Fibroblast of pulmonary artery (primary cell): ENCODE results near the gene PIGK.
"Not testable (repeated sequence)": the region's sequence is repeated elsewhere in the genome, so short reads cannot be mapped to it uniquely, and the experiment has no call there.

Experiments
- DNase-seq: peaks from one replicate; pipeline ENCODE4 v3.0.0-alpha.2; 2010; ENCODE audit warnings: low read depth
- H3K4me3 ChIP-seq: replicated peaks from 2 replicates; pipeline ENCODE4 v1.5.1; 2011; ENCODE audit warnings: low read depth, mild to moderate bottlenecking, control low read depth, low read length, moderate library complexity
- TF ChIP-seq, protein P1 (sequence below): IDR thresholded peaks from 2 replicates; pipeline ENCODE4 v1.5.1; 2011; ENCODE audit warnings: mild to moderate bottlenecking, control low read depth, low read length, inconsistent platforms; ENCODE audit errors: missing control alignments

PIGK gene

DNA sequence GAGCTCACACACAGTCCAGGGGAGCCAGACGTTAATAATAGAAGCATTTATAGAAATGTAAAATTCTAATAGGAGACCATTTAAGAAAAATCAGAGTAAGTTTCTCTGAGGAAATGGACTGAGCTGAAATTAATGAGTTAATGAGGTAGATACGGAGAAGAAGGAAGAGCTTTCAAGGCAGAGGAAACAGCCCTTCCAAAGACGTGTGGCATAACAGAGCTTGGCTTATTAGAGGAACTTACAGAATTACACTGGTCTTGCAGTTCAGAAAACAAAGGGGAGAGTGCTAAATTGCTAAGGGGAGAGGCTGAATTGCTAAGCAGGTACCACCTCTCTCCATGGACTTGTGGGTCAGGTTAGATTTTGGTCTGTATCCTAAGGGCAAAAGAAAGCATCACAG lies 8.2 kb upstream of the PIGK start:
- no peak overlapping the region for H3K4me3 ChIP-seq
- TF ChIP-seq, protein P1, sequence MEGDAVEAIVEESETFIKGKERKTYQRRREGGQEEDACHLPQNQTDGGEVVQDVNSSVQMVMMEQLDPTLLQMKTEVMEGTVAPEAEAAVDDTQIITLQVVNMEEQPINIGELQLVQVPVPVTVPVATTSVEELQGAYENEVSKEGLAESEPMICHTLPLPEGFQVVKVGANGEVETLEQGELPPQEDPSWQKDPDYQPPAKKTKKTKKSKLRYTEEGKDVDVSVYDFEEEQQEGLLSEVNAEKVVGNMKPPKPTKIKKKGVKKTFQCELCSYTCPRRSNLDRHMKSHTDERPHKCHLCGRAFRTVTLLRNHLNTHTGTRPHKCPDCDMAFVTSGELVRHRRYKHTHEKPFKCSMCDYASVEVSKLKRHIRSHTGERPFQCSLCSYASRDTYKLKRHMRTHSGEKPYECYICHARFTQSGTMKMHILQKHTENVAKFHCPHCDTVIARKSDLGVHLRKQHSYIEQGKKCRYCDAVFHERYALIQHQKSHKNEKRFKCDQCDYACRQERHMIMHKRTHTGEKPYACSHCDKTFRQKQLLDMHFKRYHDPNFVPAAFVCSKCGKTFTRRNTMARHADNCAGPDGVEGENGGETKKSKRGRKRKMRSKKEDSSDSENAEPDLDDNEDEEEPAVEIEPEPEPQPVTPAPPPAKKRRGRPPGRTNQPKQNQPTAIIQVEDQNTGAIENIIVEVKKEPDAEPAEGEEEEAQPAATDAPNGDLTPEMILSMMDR: no peak
- DNase-seq: no peak

DNA sequence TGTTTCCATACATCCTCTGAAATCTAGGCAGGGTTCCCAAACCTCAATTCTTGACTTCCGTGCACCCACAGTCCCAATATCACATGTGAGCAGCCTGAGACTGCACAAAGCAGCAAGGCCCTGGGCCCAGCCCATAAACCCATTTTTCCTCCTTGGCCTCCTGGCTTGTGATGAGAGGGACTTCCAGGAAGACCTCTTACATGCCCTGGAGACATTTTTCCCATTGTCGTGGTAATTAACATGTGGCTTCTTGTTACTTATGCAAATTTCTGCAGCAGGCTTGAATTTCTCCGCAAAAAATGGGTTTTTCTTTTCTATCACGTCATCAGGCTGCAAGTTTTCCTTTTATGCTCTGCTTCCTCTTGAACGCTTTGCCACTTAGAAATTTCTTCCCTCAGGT lies 3.3 kb upstream of the PIGK start:
- TF ChIP-seq, protein P1: no peak
- H3K4me3 ChIP-seq: no peak overlapping the region
- no peak for DNase-seq

DNA sequence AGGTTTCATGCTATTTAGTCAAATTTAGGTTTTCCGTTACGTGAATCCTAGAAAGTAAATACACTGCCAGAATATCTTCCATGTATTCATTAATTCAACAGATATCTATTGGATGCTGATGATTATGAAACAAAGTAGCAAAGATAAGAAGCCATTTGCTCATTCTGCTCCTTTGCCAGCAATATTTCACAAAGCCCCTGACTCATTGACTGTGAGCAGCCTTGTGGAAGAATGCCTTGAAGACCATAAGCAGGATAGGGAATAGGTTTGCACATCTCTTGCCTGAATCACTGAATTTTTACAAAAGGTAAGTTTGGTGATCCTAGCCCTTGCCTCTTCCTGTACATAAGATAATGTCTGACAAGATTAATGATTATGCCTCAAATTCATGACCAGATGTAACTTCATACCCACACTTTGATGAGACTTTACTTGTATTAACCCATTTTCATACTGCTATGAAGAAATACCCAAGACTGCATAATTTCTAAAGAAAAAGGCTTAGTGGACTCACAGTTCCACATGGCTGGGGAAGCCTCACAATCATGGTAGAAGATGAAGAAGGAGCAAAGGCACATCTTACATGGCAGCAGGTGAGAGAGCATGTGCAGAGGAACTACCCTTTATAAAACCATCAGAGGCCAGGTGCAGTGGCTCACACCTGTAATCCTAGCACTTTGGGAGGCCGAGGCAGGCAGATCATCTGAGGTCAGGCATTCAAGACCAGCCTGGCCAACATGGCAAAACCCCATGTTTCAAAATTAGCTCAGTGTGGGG lies 1.6 kb upstream of the PIGK start:
- TF ChIP-seq, protein P1: no peak
- H3K4me3 ChIP-seq: peak overlapping the region; percentile 97
- peak; percentile 95 for DNase-seq

DNA sequence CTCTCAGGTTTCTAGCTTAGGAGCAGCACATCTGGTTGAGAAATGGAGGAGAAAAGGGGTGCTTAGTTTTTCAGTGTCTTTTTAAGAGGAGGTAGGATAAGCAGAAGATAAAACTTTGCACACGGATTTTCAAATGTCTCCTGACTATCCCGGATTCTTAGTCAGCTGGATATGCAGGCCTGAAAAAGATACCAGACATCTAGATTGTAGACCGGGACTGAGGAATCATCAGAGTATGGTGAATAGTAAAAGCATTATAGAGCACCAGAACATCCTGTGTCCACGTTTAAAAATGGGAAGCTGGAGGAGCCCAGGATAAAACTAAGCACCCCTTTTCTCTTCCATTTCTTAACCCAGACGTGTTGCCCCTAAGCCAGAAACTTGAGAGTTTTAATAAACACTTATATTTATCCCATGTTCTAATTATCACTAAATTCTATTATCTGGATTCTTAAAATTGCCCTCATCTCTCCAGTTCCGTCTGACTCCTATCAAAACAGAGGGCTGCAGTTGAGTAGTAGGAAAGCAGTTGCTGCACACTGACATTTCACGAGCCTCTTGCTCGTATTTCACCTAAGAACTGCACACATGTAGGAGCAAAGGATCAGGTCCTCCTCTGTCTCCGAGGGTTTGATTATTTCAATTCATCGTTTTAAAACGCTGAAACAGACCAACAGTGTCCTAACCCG lies 609 bp downstream of the PIGK start:
- peak overlapping the region; percentile 97 for H3K4me3 ChIP-seq
- TF ChIP-seq, protein P1: no peak
- DNase-seq: peak; percentile 30

DNA sequence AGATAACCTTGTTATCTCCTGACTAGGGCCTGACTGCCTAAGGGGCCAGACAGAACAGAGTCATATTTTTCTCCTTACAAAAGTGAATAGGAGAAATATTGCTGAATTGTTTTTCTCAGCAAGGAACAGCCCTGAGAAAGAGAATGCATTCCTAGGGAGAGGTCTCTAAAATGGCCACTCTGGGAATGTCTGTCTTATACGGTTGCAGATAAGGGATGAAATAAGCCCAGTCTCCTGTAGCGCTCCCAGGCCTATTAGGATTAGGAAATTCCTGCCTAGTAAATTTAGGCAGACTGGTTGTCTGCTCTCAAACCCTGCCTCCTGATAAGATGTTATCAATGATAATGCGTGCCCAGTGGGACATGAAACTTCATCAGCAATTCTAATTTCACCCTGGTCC lies 15.2 kb downstream of the PIGK start:
- DNase-seq, H3K4me3 ChIP-seq: not testable (repeated sequence)

DNA sequence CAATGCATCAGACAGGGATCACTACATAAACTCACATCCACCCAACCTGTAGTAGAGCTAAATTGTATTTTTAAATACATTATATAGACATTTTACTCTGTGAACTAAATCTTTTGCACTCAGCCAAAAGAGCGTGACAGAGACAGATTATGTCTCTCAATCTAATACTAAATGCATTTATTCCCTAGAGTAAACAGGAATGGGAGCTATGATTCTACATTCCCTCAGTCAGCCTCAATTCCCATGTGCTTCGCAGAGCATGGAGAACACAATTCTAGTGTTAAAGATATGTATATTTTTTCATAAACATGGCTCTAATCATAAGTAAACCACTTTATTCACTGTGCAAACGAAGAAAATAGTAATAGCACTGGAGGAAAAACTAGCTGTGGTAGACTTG lies 16.5 kb downstream of the PIGK start:
- DNase-seq: no peak
- no peak overlapping the region for H3K4me3 ChIP-seq

DNA sequence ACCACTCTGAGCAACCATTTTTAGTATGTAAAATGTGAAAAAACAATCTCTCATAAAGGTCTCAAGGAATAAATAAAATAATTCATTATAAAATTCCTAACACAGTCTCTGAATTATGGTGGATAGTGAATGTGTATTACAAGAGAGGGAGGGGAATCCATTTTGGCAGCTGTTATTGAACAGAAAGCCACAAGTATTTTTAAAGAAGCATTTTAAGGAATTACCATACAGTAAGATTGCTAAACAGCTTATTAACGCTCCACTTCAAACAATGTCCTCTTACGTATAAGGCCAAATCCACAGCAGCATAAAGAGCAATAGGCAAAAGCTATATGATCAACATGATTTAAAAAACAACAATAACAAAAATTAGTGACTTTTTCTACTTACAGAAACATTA lies 18.4 kb downstream of the PIGK start:
- no peak for DNase-seq
- TF ChIP-seq, protein P1: no peak
- no peak overlapping the region for H3K4me3 ChIP-seq

More for the DNA sequence above, 16.5 kb downstream of the PIGK start:
- TF ChIP-seq, protein P1: no peak
